Measurements from ENCODE around the gene DKC1. TPM values are rescaled to one million over a fixed set of nuclear protein-coding genes. Genes with fewer than 3 reads are reported as not detected.

Gene DKC1
- total and polyA plus RNA-seq, 2 of the 13 experiments (the other 11 are each of a cell fraction or from before 2014, with no cell fraction given) = 61.6 to 102 TPM

DNA sequence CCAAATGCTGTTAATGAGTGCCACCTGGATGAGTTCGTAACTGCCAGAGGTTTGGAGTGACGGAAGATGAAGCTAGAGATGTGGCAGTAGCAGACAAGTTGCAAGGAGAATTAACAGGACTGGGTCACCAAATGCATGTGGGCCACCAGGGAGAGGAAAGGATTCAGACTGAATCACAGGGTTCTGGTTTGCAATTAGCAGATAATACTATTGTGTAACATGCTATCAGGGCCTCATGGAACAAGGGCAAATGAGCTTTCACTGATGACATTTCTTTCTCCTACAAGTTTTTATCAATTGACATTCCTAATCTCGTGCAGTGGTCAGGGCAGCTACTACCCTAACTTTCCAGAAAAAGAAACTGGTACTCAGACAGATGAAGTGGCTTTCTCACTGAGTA lies 33.2 kb upstream of the DKC1 start:
- TF ChIP-seq ZNF468 (CRISPR knock-in tag; IDR thresholded peaks at IDR 0.05) (no peak), ZNF136 (CRISPR knock-in tag; IDR thresholded peaks at IDR 0.05; ENCODE audit: low read depth) (no peak), ZNF234 (CRISPR knock-in tag; conservative IDR thresholded peaks at IDR 0.05) (no peak), ZBTB38 (CRISPR knock-in tag; IDR thresholded peaks at IDR 0.05) (no peak), ZMYM3 (CRISPR knock-in tag; IDR thresholded peaks at IDR 0.05) (no peak), ZNF547 (CRISPR knock-in tag; IDR thresholded peaks at IDR 0.05) (no peak), ELF4 (CRISPR knock-in tag; IDR thresholded peaks at IDR 0.05; ENCODE audit: borderline replicate concordance) (no peak), NKX3-1 (CRISPR knock-in tag; IDR thresholded peaks at IDR 0.05) (no peak)
- TF ChIP-seq, protein P1, sequence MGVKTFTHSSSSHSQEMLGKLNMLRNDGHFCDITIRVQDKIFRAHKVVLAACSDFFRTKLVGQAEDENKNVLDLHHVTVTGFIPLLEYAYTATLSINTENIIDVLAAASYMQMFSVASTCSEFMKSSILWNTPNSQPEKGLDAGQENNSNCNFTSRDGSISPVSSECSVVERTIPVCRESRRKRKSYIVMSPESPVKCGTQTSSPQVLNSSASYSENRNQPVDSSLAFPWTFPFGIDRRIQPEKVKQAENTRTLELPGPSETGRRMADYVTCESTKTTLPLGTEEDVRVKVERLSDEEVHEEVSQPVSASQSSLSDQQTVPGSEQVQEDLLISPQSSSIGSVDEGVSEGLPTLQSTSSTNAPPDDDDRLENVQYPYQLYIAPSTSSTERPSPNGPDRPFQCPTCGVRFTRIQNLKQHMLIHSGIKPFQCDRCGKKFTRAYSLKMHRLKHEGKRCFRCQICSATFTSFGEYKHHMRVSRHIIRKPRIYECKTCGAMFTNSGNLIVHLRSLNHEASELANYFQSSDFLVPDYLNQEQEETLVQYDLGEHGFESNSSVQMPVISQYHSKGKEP (CRISPR knock-in tag; IDR thresholded peaks at IDR 0.05) = no peak
- TF ChIP-seq, protein P2, sequence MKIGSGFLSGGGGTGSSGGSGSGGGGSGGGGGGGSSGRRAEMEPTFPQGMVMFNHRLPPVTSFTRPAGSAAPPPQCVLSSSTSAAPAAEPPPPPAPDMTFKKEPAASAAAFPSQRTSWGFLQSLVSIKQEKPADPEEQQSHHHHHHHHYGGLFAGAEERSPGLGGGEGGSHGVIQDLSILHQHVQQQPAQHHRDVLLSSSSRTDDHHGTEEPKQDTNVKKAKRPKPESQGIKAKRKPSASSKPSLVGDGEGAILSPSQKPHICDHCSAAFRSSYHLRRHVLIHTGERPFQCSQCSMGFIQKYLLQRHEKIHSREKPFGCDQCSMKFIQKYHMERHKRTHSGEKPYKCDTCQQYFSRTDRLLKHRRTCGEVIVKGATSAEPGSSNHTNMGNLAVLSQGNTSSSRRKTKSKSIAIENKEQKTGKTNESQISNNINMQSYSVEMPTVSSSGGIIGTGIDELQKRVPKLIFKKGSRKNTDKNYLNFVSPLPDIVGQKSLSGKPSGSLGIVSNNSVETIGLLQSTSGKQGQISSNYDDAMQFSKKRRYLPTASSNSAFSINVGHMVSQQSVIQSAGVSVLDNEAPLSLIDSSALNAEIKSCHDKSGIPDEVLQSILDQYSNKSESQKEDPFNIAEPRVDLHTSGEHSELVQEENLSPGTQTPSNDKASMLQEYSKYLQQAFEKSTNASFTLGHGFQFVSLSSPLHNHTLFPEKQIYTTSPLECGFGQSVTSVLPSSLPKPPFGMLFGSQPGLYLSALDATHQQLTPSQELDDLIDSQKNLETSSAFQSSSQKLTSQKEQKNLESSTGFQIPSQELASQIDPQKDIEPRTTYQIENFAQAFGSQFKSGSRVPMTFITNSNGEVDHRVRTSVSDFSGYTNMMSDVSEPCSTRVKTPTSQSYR (CRISPR knock-in tag; IDR thresholded peaks at IDR 0.05; ENCODE audit: borderline replicate concordance) = no peak
- TF ChIP-seq, protein P3, sequence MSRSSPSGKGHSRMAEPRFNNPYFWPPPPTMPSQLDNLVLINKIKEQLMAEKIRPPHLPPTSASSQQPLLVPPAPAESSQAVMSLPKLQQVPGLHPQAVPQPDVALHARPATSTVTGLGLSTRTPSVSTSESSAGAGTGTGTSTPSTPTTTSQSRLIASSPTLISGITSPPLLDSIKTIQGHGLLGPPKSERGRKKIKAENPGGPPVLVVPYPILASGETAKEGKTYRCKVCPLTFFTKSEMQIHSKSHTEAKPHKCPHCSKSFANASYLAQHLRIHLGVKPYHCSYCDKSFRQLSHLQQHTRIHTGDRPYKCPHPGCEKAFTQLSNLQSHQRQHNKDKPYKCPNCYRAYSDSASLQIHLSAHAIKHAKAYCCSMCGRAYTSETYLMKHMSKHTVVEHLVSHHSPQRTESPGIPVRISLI (CRISPR knock-in tag; IDR thresholded peaks at IDR 0.05; ENCODE audit: borderline replicate concordance) = no peak
- TF ChIP-seq, protein P4, sequence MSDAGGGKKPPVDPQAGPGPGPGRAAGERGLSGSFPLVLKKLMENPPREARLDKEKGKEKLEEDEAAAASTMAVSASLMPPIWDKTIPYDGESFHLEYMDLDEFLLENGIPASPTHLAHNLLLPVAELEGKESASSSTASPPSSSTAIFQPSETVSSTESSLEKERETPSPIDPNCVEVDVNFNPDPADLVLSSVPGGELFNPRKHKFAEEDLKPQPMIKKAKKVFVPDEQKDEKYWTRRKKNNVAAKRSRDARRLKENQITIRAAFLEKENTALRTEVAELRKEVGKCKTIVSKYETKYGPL (CRISPR knock-in tag; IDR thresholded peaks at IDR 0.05) = no peak
- Histone ChIP-seq H3K9me3 (ENCODE audit: low read length) (no peaks in the 10 kb centered on the region), H3K4me1 (ENCODE audit: insufficient read depth, low read length) (0 out of 2 replicates have a peak, but pooled peaks cover 5% of the 10 kb centered on the region), H3K79me2 (ENCODE audit: insufficient read depth, low read length) (no peaks in the 10 kb centered on the region), H3K9ac (ENCODE audit: insufficient read depth, low read depth, low read length) (no peak overlapping the region), H3K27ac (ENCODE audit: extremely low read length, insufficient read depth, low read length) (no peak overlapping the region), H3K4me3 (replicated peaks in 1 of 3; ENCODE audit: insufficient read depth in 1 of 3, low read depth in 2 of 3, low read length in 3 of 3) (no peak overlapping the region), H2AFZ (ENCODE audit: low read length) (no peak overlapping the region), H3K4me2 (ENCODE audit: low read depth, low read length) (no peak overlapping the region), H4K20me1 (ENCODE audit: insufficient read depth, low read length) (no peaks in the 10 kb centered on the region), H3K36me3 (replicated peaks in 1 of 2; ENCODE audit: control insufficient read depth in 1 of 2, insufficient read depth in 2 of 2, low read length in 2 of 2) (no peaks in the 10 kb centered on the region), H3K27me3 (ENCODE audit: control insufficient read depth in 1 of 2, insufficient read depth in 2 of 2, low read length in 2 of 2) (no peaks in the 10 kb centered on the region; a peak in 1 of 5 replicates)
- in situ Hi-C loops (cut with HindIII; ENCODE audit: extremely low pct_ligation_motif_present, low pct_unique_long_range_greater_than_20kb) = no loop called here
- DNase-seq (ENCODE audit: low spot score) = no peak
- ATAC-seq = no peak
- ChIA-PET CTCF (ENCODE audit: low intra/inter-chr PET ratio, low total read pairs) (no interaction called here), POLR2A (no interaction called here)
- intact Hi-C loops (cut with micrococcal nuclease; ENCODE audit: unreplicated experiment) = no loop called here
- no peak for FAIRE-seq
- WGBS (ENCODE audit: low lambda C conversion rate) = 36% methylated on average over 3 of the region's 3 CpGs
- no TSS peak for BruUV-seq (replicated peaks)

Data from HepG2 (cell line).